ENCODE measurements around the gene TBL1X. TPM values are rescaled to one million over a fixed set of nuclear protein-coding genes. Genes with fewer than 3 reads are reported as not detected.

The TBL1X gene
- total and polyA plus RNA-seq, 12 donors, result 1.8 to 14.1 (median 9.8) TPM

- no peaks in the 10 kb centered on the region for H3K27me3 ChIP-seq
- WGBS, 2 donors, result 91 to 94% methylated on average over 20 to 27 of the region's 27 CpGs
- intact Hi-C loops (cut with DNase I), result no loop called here
- no peak overlapping the region for H3K27ac ChIP-seq
- ATAC-seq, result no peak
- peaks cover 0 to 43% (median 0%) of the 10 kb centered on the region in 9 donors for H3K36me3 ChIP-seq
- H3K4me3 ChIP-seq, result no peak overlapping the region
- H3K4me1 ChIP-seq, result no peaks in the 10 kb centered on the region
- TF ChIP-seq, protein P1, sequence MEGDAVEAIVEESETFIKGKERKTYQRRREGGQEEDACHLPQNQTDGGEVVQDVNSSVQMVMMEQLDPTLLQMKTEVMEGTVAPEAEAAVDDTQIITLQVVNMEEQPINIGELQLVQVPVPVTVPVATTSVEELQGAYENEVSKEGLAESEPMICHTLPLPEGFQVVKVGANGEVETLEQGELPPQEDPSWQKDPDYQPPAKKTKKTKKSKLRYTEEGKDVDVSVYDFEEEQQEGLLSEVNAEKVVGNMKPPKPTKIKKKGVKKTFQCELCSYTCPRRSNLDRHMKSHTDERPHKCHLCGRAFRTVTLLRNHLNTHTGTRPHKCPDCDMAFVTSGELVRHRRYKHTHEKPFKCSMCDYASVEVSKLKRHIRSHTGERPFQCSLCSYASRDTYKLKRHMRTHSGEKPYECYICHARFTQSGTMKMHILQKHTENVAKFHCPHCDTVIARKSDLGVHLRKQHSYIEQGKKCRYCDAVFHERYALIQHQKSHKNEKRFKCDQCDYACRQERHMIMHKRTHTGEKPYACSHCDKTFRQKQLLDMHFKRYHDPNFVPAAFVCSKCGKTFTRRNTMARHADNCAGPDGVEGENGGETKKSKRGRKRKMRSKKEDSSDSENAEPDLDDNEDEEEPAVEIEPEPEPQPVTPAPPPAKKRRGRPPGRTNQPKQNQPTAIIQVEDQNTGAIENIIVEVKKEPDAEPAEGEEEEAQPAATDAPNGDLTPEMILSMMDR (IDR thresholded peaks at IDR 0.05), result no peak
- H3K9me3 ChIP-seq, result no peaks in the 10 kb centered on the region
- DNase-seq, result no peak
These were observed 223.0 kb downstream of the TBL1X start for GRCh38 chrX:9687899-9688298.

DNA sequence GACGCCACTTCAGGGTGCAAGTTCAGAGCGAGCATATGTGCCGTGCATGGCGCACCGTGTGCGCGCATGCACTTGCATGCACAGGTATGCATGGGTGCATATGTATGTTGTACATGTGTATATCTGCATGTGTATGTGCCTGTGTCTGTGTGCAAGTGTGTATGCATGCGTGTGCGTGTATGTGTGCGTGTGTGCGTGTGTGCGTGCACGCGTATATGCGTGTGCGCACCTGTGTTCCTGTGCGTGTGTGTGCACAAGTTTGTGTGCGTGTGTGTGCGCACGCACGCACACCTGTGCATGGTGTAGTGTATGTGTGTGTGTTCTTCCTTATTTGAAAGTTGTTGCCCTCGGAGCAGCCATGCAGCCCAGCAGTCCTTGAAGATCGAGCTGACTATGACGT lies 224.0 kb downstream of the TBL1X start:
- DNase-seq, result no peak
- H3K9me3 ChIP-seq, result no peaks in the 10 kb centered on the region
- TF ChIP-seq, protein P1 (IDR thresholded peaks at IDR 0.05), result no peak
- H3K4me3 ChIP-seq, result no peak overlapping the region
- WGBS, 2 donors, result 97 to 99% methylated on average over 19 to 24 of the region's 24 CpGs
- H3K4me1 ChIP-seq, result no peaks in the 10 kb centered on the region
- no peak for ATAC-seq
- H3K36me3 ChIP-seq, result peaks cover 0 to 53% (median 0%) of the 10 kb centered on the region in 9 donors
- H3K27ac ChIP-seq, result no peak overlapping the region
- no peaks in the 10 kb centered on the region for H3K27me3 ChIP-seq
- intact Hi-C loops (cut with DNase I), result no loop called here

GRCh38 chrX:9690046-9690445 lies 225.2 kb downstream of the TBL1X start:
- 96 to 100% methylated on average over 5 of the region's 5 CpGs for WGBS, 2 donors
- Histone ChIP-seq H3K4me1 (no peaks in the 10 kb centered on the region), H3K36me3 (peaks cover 0 to 55% (median 0%) of the 10 kb centered on the region in 9 donors), H3K9me3 (no peaks in the 10 kb centered on the region), H3K27ac (no peak overlapping the region), H3K4me3 (no peak overlapping the region), H3K27me3 (no peaks in the 10 kb centered on the region)
- TF ChIP-seq, protein P1 (IDR thresholded peaks at IDR 0.05), result no peak
- ATAC-seq (no peak), DNase-seq (no peak)
- intact Hi-C loops (cut with DNase I), result loop anchor here in 1 of 10 donors (10.0 kb wide), 1 partner anchor 345 kb away; no protein-coding TSS in a partner anchor

GRCh38 chrX:9693307-9694001 lies 228.6 kb downstream of the TBL1X start:
- intact Hi-C loops (cut with DNase I), result loop anchor here in 1 of 10 donors (10.0 kb wide), 1 partner anchor 349 kb away; no protein-coding TSS in a partner anchor
- Histone ChIP-seq H3K27me3 (no peaks in the 10 kb centered on the region), H3K9me3 (no peaks in the 10 kb centered on the region), H3K4me1 (no peaks in the 10 kb centered on the region), H3K27ac (no peak overlapping the region), H3K4me3 (no peak overlapping the region), H3K36me3 (peaks cover 0 to 53% (median 0%) of the 10 kb centered on the region in 9 donors)
- ATAC-seq (no peak), DNase-seq (no peak)
- TF ChIP-seq, protein P1 (IDR thresholded peaks at IDR 0.05), result no peak
- 93 to 95% methylated on average over 12 of the region's 12 CpGs for WGBS, 2 donors
